CD4-positive, alpha-beta T cell (primary cell): ENCODE data around the gene CNTFR. TPM values are rescaled to one million over a fixed set of nuclear protein-coding genes. Genes with fewer than 3 reads are reported as not detected.
"Not testable (repeated sequence)": the region's sequence is repeated elsewhere in the genome, so short reads cannot be mapped to it uniquely, and the experiment has no call there.

ENCODE experiments used
- ATAC-seq: fragments of 200-7000 bp; cut with Tn5 transposase; one replicate; pipeline ENCODE4 v1.10.0; 2022; ENCODE audit warnings: mild to moderate bottlenecking; ENCODE audit not compliant: poor library complexity
- CTCF ChIA-PET: fragments of 350-600 bp; sonication (Branson Sonifier 250); formaldehyde crosslinking; loops from one replicate; lab custom pipeline; 2021; ENCODE audit warnings: antibody characterized with exemption, inconsistent platforms; lab: Charles Lee
- POLR2A ChIA-PET: fragments of 350-600 bp; sonication (Branson Sonifier 250); formaldehyde crosslinking; loops from one replicate; lab custom pipeline; 2021; ENCODE audit warnings: antibody characterized with exemption, inconsistent platforms; lab: Charles Lee
- DNase-seq, 14 experiments: peaks; one replicate each; pipeline ENCODE4 v3.0.0-alpha.2; 2013 to 2020; ENCODE audit warnings: mixed read lengths in 2 of 14
- H3K27ac ChIP-seq, 2 donors: one replicate each; pipeline versions ENCODE4 v1.5.1 to v1.7.0; 2013; ENCODE audit warnings: low read length in 2 of 2, low read depth in 1 of 2, mild to moderate bottlenecking in 1 of 2
- H3K27me3 ChIP-seq, 2 experiments: 1 replicate in 1 of 2; 2 replicates in 1 of 2; pipeline versions ENCODE4 v1.6.1 to v1.7.0; 2013; ENCODE audit warnings: low read length in 2 of 2, control low read depth in 1 of 2, mild to moderate bottlenecking in 1 of 2, moderate library complexity in 1 of 2; ENCODE audit not compliant: insufficient read depth in 2 of 2, control insufficient read depth in 1 of 2
- H3K36me3 ChIP-seq: one replicate; pipeline ENCODE4 v1.6.1; 2013; ENCODE audit warnings: low read length, control low read depth; ENCODE audit not compliant: insufficient read depth
- H3K4me1 ChIP-seq: one replicate; pipeline ENCODE4 v1.6.1; 2013; ENCODE audit warnings: low read length, control low read depth; ENCODE audit not compliant: insufficient read depth
- H3K4me3 ChIP-seq: one replicate; pipeline ENCODE4 v1.5.1; 2013; ENCODE audit warnings: mild to moderate bottlenecking, low read length, moderate library complexity
- H3K9me3 ChIP-seq, 2 experiments: 1 replicate in 1 of 2; 2 replicates in 1 of 2; pipeline versions ENCODE4 v1.6.1 to v1.7.0; 2013; ENCODE audit warnings: low read length in 2 of 2, mild to moderate bottlenecking in 2 of 2, control low read depth in 1 of 2, moderate library complexity in 1 of 2; ENCODE audit not compliant: control insufficient read depth in 1 of 2, insufficient read depth in 1 of 2
- H3K27ac Mint-ChIP-seq: one replicate; pipeline ENCODE4 v1.8.0; 2020; ENCODE audit warnings: mixed read lengths
- H3K27me3 Mint-ChIP-seq: one replicate; pipeline ENCODE4 v1.8.0; 2021; ENCODE audit warnings: mixed read lengths
- H3K36me3 Mint-ChIP-seq: one replicate; pipeline ENCODE4 v1.8.0; 2021; ENCODE audit warnings: low read depth, mixed read lengths
- H3K4me1 Mint-ChIP-seq: one replicate; pipeline ENCODE4 v1.8.0; 2021; ENCODE audit warnings: low read depth, mixed read lengths
- H3K4me3 Mint-ChIP-seq: one replicate; pipeline ENCODE4 v1.8.0; 2020; ENCODE audit warnings: mild to moderate bottlenecking, mixed read lengths
- H3K9me3 Mint-ChIP-seq: one replicate; pipeline ENCODE4 v1.8.0; 2020; ENCODE audit warnings: mixed read lengths
- CTCF ChIP-seq: fragments of 200-600 bp; IDR thresholded peaks from one replicate; pipeline ENCODE4 v1.8.0; 2022; ENCODE audit warnings: antibody characterized with exemption, mild to moderate bottlenecking
- intact Hi-C, 2 experiments: fragments of 100-400 bp; cut with DNase I in 1 of 2; cut with micrococcal nuclease in 1 of 2; formaldehyde crosslinking; loops; one replicate each; pipeline versions ENCODE4 v1.15.1 to v1.9.0; 2023 to 2025; cut with DNase I, micrococcal nuclease
- total RNA-seq, 174 experiments: library from RNA in 2 of 174; stranded (reverse) in 2 of 174; gene quantifications; one replicate each; pipeline ENCODE4 v1.2.3 and lab custom pipeline; 2021 to 2026

CNTFR gene
- total RNA-seq, 2 experiments from 2014 or later = not detected

- POLR2A ChIA-PET = no interaction called here
- Histone ChIP-seq H3K27ac (no peak overlapping the region), H3K27me3 (no peaks in the 10 kb centered on the region), H3K4me3 (no peak overlapping the region), H3K9me3 (peaks cover 0 to 3% of the 10 kb centered on the region in 2 experiments), H3K4me1 (no peaks in the 10 kb centered on the region), H3K36me3 (no peaks in the 10 kb centered on the region)
- intact Hi-C loops = loop anchor here in 1 of 2 experiments (10.0 kb wide), 1 partner anchor 53 kb away; no protein-coding TSS in a partner anchor
- no peaks in the 10 kb centered on the region for H3K9me3 Mint-ChIP-seq
- peaks cover 24% of the 10 kb centered on the region for H3K27me3 Mint-ChIP-seq
- H3K36me3 Mint-ChIP-seq = no peaks in the 10 kb centered on the region
- CTCF ChIA-PET = no interaction called here
- peak in 1 of 14 experiments; percentile 21 for DNase-seq
- no peak for ATAC-seq
- no peaks in the 10 kb centered on the region for H3K4me1 Mint-ChIP-seq
- H3K4me3 Mint-ChIP-seq = no peak overlapping the region
- no peak for TF ChIP-seq CTCF
- no peak overlapping the region for H3K27ac Mint-ChIP-seq
Measured at GRCh38 chr9:34541540-34541939, 48.0 kb downstream of the CNTFR start.

GRCh38 chr9:34540827-34541226 lies 48.7 kb downstream of the CNTFR start:
- DNase-seq (peak in 1 of 14 experiments; percentile 8), ATAC-seq (no peak)
- ChIA-PET POLR2A (no interaction called here), CTCF (no interaction called here)
- H3K9me3 Mint-ChIP-seq = no peaks in the 10 kb centered on the region
- TF ChIP-seq CTCF = no peak
- H3K9me3 ChIP-seq = peaks cover 0 to 3% of the 10 kb centered on the region in 2 experiments
- intact Hi-C loops = loop anchor here in 1 of 2 experiments (10.0 kb wide), 1 partner anchor 54 kb away; no protein-coding TSS in a partner anchor
- no peaks in the 10 kb centered on the region for H3K4me1 ChIP-seq
- no peak overlapping the region for H3K27ac Mint-ChIP-seq
- H3K27me3 ChIP-seq = no peaks in the 10 kb centered on the region
- no peak overlapping the region for H3K4me3 ChIP-seq
- no peaks in the 10 kb centered on the region for H3K36me3 Mint-ChIP-seq
- no peak overlapping the region for H3K27ac ChIP-seq
- H3K4me1 Mint-ChIP-seq = no peaks in the 10 kb centered on the region
- H3K27me3 Mint-ChIP-seq = peaks cover 24% of the 10 kb centered on the region
- no peak overlapping the region for H3K4me3 Mint-ChIP-seq
- no peaks in the 10 kb centered on the region for H3K36me3 ChIP-seq

- Mint-ChIP-seq H3K9me3 (no peaks in the 10 kb centered on the region), H3K27ac (no peak overlapping the region), H3K36me3 (no peaks in the 10 kb centered on the region), H3K27me3 (peaks cover 43% of the 10 kb centered on the region), H3K4me1 (no peaks in the 10 kb centered on the region), H3K4me3 (no peak overlapping the region)
- no peak for TF ChIP-seq CTCF
- Histone ChIP-seq H3K27me3 (peaks cover 2 to 11% of the 10 kb centered on the region in 2 experiments), H3K4me3 (no peak overlapping the region), H3K4me1 (no peaks in the 10 kb centered on the region), H3K27ac (no peak overlapping the region), H3K9me3 (peaks cover 0 to 11% of the 10 kb centered on the region in 2 experiments), H3K36me3 (no peaks in the 10 kb centered on the region)
- ATAC-seq (no peak), DNase-seq (peak in 1 of 14 experiments; percentile 20)
- intact Hi-C loops = no loop called here
- POLR2A ChIA-PET = no interaction called here
- CTCF ChIA-PET = no interaction called here
Measured at GRCh38 chr9:34536685-34537084, 52.8 kb downstream of the CNTFR start.

- H3K36me3 Mint-ChIP-seq, DNase-seq, H3K27ac ChIP-seq, H3K9me3 Mint-ChIP-seq, H3K36me3 ChIP-seq, intact Hi-C loops, H3K4me3 Mint-ChIP-seq, H3K4me1 ChIP-seq, H3K4me1 Mint-ChIP-seq, POLR2A ChIA-PET, H3K4me3 ChIP-seq, H3K27ac Mint-ChIP-seq, ATAC-seq, CTCF ChIA-PET: not testable (repeated sequence)
- peaks cover 0 to 11% of the 10 kb centered on the region in 2 experiments for H3K9me3 ChIP-seq
- peaks cover 2 to 11% of the 10 kb centered on the region in 2 experiments for H3K27me3 ChIP-seq
- peaks cover 57% of the 10 kb centered on the region for H3K27me3 Mint-ChIP-seq
Measured at GRCh38 chr9:34532041-34532440, 57.5 kb downstream of the CNTFR start.
